Measurements from ENCODE around the gene RASAL2.
"Not testable (repeated sequence)": the region's sequence is repeated elsewhere in the genome, so short reads cannot be mapped to it uniquely, and the experiment has no call there.

RASAL2 gene

DNA sequence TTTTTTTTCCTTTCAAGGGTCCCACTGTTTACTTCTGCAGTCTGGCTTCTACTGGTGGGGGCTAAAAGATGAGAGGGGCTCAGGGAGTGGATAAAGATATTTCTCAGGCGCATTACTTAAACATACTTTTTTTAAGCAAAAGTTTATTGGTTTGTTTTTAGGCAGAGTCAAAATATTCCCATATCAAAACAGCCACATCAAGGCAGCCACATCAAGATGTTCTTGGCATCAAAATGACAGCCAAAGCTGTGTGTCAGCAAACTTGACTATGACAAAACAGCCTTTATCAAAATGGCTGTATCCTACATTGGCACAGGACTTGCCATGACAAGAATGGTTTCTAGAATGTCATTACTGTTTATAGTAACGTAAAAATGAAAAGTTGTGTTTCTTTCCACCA lies 22.1 kb upstream of the RASAL2 start:
- DNase-seq (ENCODE audit: low spot score) = no peak

GRCh38 chr1:178072326-178072725 lies 21.6 kb upstream of the RASAL2 start:
- no peak for DNase-seq (ENCODE audit: low spot score)

DNA sequence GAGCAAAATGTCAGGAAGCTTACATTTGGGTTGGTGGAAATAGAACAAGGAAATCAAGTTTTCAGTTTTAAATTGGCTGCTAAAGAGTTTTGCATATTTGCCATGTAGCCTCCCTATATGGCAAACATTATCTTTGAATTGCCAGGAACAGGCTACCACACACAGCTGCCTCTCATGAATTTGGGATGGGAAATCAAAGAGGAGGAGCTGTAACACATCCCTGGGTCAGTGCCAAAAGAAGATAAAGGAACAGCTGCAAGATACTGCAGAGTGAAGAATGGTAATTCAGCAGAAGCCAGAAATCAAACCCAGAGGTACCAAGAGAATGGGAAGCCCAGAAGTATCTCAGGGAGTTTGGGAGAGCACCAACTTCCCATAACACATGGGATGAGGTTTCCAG lies 18.6 kb upstream of the RASAL2 start:
- peak; percentile 43 for DNase-seq (ENCODE audit: low spot score)

- DNase-seq (ENCODE audit: low spot score) = no peak
These were observed 17.3 kb upstream of the RASAL2 start for GRCh38 chr1:178076607-178077006.

- DNase-seq (ENCODE audit: low spot score) = no peak
These were observed 16.0 kb upstream of the RASAL2 start for GRCh38 chr1:178077917-178078316.

GRCh38 chr1:178086294-178086693 lies 7.6 kb upstream of the RASAL2 start:
- no peak for DNase-seq (ENCODE audit: low spot score)

GRCh38 chr1:178086766-178087165 lies 7.1 kb upstream of the RASAL2 start:
- peak; percentile 76 for DNase-seq (ENCODE audit: low spot score)

DNA sequence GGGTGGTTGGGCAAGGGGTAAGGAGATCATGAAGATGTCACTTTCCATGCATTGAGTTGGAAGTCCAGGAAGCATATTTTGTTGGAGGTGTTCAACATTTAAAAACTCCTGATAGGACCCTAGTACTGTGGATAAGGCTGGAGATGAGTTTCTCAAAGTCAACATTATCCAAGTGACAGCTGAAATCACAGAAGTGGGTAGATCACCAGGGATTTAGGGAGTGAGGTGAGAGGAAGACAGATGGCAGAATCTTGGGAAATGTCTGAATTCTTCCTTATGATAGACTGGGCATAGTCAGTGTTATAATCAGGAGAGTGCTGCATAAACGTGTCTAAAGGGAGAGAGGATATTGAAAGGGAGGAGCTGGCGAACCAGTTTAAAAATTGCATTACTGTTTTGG lies 5.3 kb upstream of the RASAL2 start:
- no peak for DNase-seq (ENCODE audit: low spot score)

DNA sequence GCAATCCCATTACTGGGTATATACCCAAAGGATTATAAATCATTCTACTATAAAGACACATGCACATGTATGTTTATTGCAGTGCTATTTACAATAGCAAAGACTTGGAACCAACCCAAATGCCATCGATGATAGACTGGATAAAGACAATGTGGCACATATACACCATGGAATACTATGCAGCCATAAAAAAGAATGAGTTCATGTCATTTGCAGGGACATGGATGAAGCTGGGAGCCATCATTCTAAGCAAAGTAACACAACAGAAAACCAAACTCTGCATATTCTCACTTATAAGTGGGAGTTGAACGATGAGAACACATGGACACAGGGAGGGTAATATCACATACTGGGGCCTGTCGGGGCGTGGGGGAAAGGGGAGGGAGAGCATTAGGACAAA lies 2.5 kb upstream of the RASAL2 start:
- DNase-seq (ENCODE audit: low spot score) = not testable (repeated sequence)

GRCh38 chr1:178091986-178092745 lies 1.7 kb upstream of the RASAL2 start:
- DNase-seq (ENCODE audit: low spot score) = no peak

DNA sequence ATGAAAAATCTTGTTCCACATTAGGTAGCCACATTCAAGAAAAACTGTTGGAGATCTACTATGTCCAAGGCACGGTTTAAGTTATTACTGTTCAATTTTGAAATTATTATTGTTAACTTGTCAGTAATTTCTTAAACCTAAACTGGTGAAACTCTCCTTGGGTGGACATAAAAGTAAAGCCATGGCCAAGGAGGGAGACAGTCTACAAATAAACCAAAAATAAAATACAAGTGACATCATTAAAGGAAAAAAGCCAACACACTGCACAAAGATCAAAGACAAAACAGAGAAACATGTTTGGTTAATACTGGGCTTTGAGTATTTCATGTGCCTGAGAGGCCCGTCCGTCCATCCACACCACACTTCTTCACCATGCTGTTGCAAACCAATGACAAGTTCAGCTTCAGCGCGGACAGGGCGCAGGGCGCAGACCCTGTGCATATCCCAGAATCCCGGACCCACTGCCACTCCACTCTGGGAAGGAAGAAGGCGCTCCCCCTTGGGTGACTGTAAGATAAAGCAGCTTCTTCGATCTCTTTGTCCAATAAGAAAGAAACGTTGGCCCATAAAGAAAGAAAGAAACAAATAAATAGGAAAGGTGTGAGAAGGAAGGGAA lies 918 bp upstream of the RASAL2 start:
- peak; percentile 56 for DNase-seq (ENCODE audit: low spot score)

DNA sequence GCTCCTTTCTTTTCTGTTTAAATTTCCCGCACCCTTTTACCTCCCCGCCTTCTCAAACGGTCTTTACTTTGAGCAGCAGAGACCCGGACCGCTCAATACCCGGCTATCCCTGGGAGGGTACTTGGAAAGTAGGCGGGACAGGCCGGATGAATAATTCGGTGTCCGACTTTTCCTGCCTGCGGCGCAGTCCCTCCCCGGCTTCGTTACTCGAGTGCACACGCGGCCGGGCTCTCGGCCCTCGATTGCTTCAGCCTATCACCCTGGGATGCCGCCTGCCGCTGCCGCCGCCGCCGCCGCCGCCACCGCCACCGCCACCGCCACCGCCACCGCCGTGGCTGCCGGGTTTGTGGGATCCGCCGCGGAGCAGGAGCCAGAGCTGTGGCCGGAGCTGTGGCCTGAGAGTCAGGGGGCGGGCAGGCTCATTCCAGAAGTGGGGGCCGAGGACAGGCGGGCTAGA lies 382 bp upstream of the RASAL2 start:
- peak; percentile 96 for DNase-seq (ENCODE audit: low spot score)

- DNase-seq (ENCODE audit: low spot score) = no peak
These were observed 1.1 kb downstream of the RASAL2 start for GRCh38 chr1:178094739-178095645.

DNA sequence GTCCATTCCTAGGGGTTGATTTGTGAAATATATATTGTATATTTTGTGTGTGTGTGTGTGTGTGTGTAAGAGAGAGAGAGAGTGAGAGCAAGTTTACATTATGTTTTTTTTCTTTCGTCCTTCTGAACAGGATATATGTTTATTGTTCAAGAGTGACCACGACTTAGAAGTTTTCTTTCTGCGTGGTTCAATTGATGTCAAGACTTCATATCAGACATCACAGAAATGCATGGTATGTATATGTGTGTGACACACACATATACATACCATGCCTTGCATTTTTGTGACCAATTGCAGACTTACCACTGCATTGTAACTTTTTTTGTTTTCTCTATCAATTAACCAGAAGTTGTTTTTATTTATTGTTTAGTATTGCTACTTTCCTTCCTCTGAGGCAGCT lies 2.5 kb downstream of the RASAL2 start:
- DNase-seq (ENCODE audit: low spot score) = no peak

DNA sequence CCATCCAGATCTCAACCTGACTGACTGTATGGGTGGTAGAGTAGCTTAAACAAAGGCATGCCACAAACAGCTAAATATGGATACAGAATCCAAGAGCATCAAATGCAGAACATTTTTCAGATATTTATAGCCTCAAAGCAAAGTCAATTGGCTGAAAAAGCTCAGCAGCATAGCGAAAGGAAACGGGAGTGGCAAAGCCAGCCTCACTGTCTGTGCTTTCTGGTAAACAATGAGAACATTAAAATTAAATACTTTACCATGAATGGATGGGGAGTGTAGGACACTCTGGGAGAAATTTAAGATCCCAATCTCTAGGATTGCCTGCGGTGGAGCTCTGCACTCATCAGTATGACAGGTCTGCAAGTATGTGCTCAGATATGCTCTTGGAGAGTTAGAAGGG lies 4.4 kb downstream of the RASAL2 start:
- no peak for DNase-seq (ENCODE audit: low spot score)

- DNase-seq (ENCODE audit: low spot score) = no peak
These were observed 7.3 kb downstream of the RASAL2 start for GRCh38 chr1:178101266-178101630.

DNA sequence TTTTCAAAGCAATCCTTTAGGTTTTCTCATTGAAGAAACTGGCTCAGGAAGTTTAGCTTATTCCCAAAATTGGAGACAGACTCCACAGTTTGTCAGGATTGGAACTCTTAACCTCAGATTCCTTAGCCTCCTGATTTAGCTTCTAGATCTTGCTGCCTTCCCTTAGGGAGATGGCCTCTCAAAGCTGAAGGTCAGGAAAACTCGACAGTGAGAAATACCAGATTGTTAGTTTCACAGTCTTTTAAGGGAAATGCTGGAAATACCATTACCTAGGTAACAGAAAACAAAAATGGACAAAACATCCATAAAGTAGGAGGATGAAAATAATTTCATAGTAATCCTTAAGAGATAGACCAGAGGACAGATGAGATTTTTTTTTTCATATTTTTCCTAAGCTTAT lies 7.8 kb downstream of the RASAL2 start:
- DNase-seq (ENCODE audit: low spot score) = no peak

- no peak for DNase-seq (ENCODE audit: low spot score)
These were observed 8.3 kb downstream of the RASAL2 start for GRCh38 chr1:178102218-178102617.

- DNase-seq (ENCODE audit: low spot score) = no peak
These were observed 13.9 kb downstream of the RASAL2 start for GRCh38 chr1:178107823-178108222.

DNA sequence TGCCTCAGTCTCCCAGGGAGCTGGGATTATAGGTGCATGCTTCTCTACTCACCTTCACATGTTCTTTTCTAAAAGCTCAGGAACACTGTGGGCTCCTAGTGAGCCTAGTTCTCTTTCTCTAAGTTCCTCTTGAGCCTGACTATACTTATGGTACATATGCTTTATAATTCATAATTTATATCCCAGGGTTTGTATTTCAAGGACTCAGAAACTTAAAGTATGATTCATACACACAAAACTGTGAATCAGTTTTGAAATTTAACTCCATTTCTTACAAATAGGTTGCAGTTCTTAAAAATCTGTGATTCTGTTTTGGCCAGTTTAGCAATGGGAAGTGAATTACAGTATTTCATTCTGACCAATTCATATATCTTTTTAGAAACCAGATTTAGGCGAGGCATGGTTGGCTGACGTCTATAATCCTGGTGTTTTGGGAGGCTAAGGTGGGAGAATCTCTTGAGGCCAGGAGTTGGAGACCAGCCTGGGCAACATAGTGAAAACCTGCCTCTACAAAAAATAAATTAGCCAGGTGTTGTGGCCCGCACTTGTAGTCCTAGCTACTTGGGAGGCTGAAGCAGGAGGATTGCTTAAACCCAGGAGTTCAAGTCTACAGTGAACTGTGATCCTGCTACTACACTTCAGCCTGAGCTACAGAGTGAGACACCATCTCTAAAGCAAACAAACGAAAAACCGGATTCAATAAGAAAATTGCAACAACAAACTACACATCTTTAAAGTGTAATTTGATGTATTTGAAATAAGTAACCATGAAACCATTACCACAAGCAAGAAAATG lies 15.6 kb downstream of the RASAL2 start:
- DNase-seq (ENCODE audit: low spot score) = no peak

DNA sequence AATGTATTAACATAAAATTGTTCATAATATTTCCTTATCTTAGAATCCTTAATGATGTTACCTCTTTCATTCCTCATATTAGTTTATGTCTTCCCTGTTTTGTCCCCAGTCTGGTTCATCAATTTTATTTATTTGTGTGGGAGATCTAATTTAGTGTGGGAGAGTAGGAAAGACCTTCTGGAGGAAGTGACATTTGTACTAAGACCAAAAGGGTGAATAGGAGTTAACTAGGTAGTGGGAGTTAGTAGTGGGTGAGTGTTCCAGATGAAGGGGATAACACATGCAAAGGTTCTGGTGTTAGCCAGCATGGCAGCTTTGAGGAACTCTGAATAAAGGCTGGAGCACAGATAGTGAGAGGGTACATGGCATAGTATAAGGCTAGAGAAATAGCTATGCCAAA lies 21.4 kb downstream of the RASAL2 start:
- no peak for DNase-seq (ENCODE audit: low spot score)

DNA sequence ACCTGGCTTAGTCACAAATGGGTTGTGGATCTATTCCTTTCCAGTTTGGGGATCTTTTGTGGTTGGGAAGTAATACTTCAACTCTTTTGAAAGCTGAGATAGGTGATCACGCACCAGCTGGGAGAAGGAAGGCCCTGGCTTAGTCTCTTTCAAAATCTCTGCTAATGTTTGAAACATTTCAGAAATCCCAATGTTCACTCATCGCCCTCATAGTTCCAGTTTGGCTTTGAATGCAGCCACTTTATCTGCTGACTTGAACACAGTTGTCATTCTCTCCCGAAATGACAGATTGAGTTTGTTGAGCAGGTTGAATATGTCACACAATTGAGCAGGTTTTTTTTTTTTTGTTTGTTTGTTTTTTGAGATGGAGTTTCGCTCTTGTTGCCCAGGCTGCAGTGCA lies 24.6 kb downstream of the RASAL2 start:
- DNase-seq (ENCODE audit: low spot score) = no peak

All from Ammon's horn (tissue), 1 donor.